H1 (cell line): ENCODE measurements around the gene CCDC184. TPM values are rescaled to one million over a fixed set of nuclear protein-coding genes. Genes with fewer than 3 reads are reported as not detected.

Experiments
- CTCF ChIA-PET: fragments of 300-600 bp; sonication (Branson Sonifier 250); formaldehyde crosslinking; loops from one replicate; lab custom pipeline; 2021; ENCODE audit not compliant: partially characterized antibody; lab: Charles Lee
- POLR2A ChIA-PET: fragments of 300-600 bp; sonication (Branson Sonifier 250); formaldehyde crosslinking; loops from one replicate; lab custom pipeline; 2021; ENCODE audit warnings: inconsistent platforms; ENCODE audit not compliant: partially characterized antibody; lab: Charles Lee
- DNase-seq, 2 experiments: peaks; one replicate each; pipeline versions ENCODE4 v3.0.0 to v3.0.0-alpha.2; 2010 to 2022; ENCODE audit warnings: low spot score in 2 of 2, low read depth in 1 of 2, mixed read lengths in 1 of 2
- FAIRE-seq: peaks from 2 replicates; lab custom pipeline; 2011; peaks lifted over from hg19 to GRCh38; lab: Jason Lieb, UNC
- H2AFZ ChIP-seq: 2 replicates; pipeline ENCODE4 v1.8.1; 2012; ENCODE audit warnings: low read length, inconsistent platforms
- H2AK5ac ChIP-seq: 2 replicates; pipeline ENCODE4 v1.6.1; 2013; ENCODE audit warnings: low read depth, low read length
- H2BK120ac ChIP-seq: replicated peaks from 2 replicates; pipeline ENCODE3; 2013; ENCODE audit warnings: low read depth, low read length, inconsistent platforms
- H2BK12ac ChIP-seq: 2 replicates; pipeline ENCODE4 v1.6.1; 2013; ENCODE audit warnings: low read depth, low read length
- H2BK15ac ChIP-seq: 2 replicates; pipeline ENCODE4 v1.6.1; 2013; ENCODE audit warnings: low read length
- H2BK20ac ChIP-seq: 2 replicates; pipeline ENCODE4 v1.6.1; 2013; ENCODE audit warnings: low read length
- H2BK5ac ChIP-seq: 2 replicates; pipeline ENCODE4 v1.6.1; 2013; ENCODE audit warnings: low read depth, low read length
- H3K14ac ChIP-seq: 2 replicates; pipeline ENCODE4 v1.6.1; 2013; ENCODE audit warnings: inconsistent platforms; ENCODE audit not compliant: insufficient read length
- H3K18ac ChIP-seq: 2 replicates; pipeline ENCODE4 v1.6.1; 2013; ENCODE audit warnings: low read length; ENCODE audit errors: extremely low read depth
- H3K23ac ChIP-seq: 2 replicates; pipeline ENCODE4 v1.6.1; 2013; ENCODE audit warnings: inconsistent platforms; ENCODE audit not compliant: insufficient read length
- H3K23me2 ChIP-seq: 2 replicates; pipeline ENCODE4 v1.6.1; 2013; ENCODE audit warnings: low read depth, low read length
- H3K27ac ChIP-seq: 2 replicates; pipeline ENCODE4 v1.6.1; 2011; ENCODE audit warnings: low read depth, low read length, inconsistent platforms
- H3K27me3 ChIP-seq, 4 experiments: replicated peaks in 1 of 4; 1 replicate in 1 of 4; 2 replicates in 3 of 4; pipeline versions ENCODE4 v1.6.1 to v1.8.1; 2011 to 2013; ENCODE audit warnings: low read length in 3 of 4, mild to moderate bottlenecking in 3 of 4, inconsistent platforms in 2 of 4, mixed read lengths in 2 of 4, moderate library complexity in 1 of 4; ENCODE audit not compliant: control insufficient read depth in 3 of 4, insufficient read depth in 3 of 4; ENCODE audit errors: extremely low read depth in 1 of 4
- H3K36me3 ChIP-seq, 4 experiments: 2 replicates each; pipeline versions ENCODE4 v1.6.1 to v1.8.1; 2011 to 2013; ENCODE audit warnings: mild to moderate bottlenecking in 4 of 4, low read length in 3 of 4, moderate library complexity in 2 of 4, control low read depth in 1 of 4, inconsistent platforms in 1 of 4; ENCODE audit not compliant: insufficient read depth in 4 of 4, control insufficient read depth in 2 of 4
- H3K4ac ChIP-seq: replicated peaks from 2 replicates; pipeline ENCODE3; 2013; ENCODE audit warnings: low read length, low read depth, mixed read lengths, inconsistent platforms; ENCODE audit not compliant: insufficient read length
- H3K4me1 ChIP-seq, 4 experiments: replicated peaks in 1 of 4; 1 replicate in 1 of 4; 2 replicates in 3 of 4; pipeline versions ENCODE4 v1.6.1 to v1.8.1; 2011 to 2013; ENCODE audit warnings: low read length in 3 of 4, inconsistent platforms in 2 of 4, mixed read lengths in 1 of 4; ENCODE audit not compliant: insufficient read depth in 4 of 4, control insufficient read depth in 3 of 4
- H3K4me2 ChIP-seq, 2 experiments: 2 replicates each; pipeline versions ENCODE4 v1.6.1 to v1.8.1; 2011 to 2013; ENCODE audit warnings: low read depth in 2 of 2, low read length in 2 of 2, control low read depth in 1 of 2, inconsistent platforms in 1 of 2, mild to moderate bottlenecking in 1 of 2; ENCODE audit not compliant: insufficient read depth in 1 of 2
- H3K4me3 ChIP-seq, 4 experiments: fragments of 200-600, 300-600 bp in 1 of 4; sonication (generic), shearing (Covaris generic), sonication (Bioruptor Twin) in 1 of 4; 2 replicates each; pipeline versions ENCODE4 v1.5.1 to v1.8.1; 2011 to 2016; ENCODE audit warnings: low read length in 4 of 4, low read depth in 3 of 4, control low read depth in 2 of 4, inconsistent platforms in 2 of 4, mild to moderate bottlenecking in 2 of 4, mixed read lengths in 1 of 4, moderate library complexity in 1 of 4; ENCODE audit not compliant: insufficient read depth in 2 of 4; ENCODE audit errors: extremely low read depth in 1 of 4
- H3K56ac ChIP-seq: replicated peaks from 2 replicates; pipeline ENCODE3; 2013; ENCODE audit warnings: low read depth, mild to moderate bottlenecking, mixed read lengths, low read length, inconsistent platforms; ENCODE audit not compliant: insufficient read length
- H3K79me1 ChIP-seq: 2 replicates; pipeline ENCODE4 v1.6.1; 2013; ENCODE audit warnings: low read depth, low read length, control low read depth
- H3K79me2 ChIP-seq, 2 experiments: 2 replicates each; pipeline versions ENCODE4 v1.6.1 to v1.8.1; 2012 to 2013; ENCODE audit warnings: low read length in 2 of 2, mild to moderate bottlenecking in 2 of 2, inconsistent platforms in 1 of 2; ENCODE audit not compliant: insufficient read depth in 2 of 2, control insufficient read depth in 1 of 2
- H3K9ac ChIP-seq, 4 experiments: replicated peaks in 1 of 4; 1 replicate in 1 of 4; 2 replicates in 3 of 4; pipeline versions ENCODE4 v1.6.1 to v1.8.1; 2011 to 2013; ENCODE audit warnings: low read depth in 3 of 4, low read length in 3 of 4, control low read depth in 2 of 4, mild to moderate bottlenecking in 2 of 4, moderate library complexity in 2 of 4, inconsistent platforms in 1 of 4; ENCODE audit errors: extremely low read depth in 1 of 4
- H3K9me3 ChIP-seq, 2 experiments: 2 replicates each; pipeline versions ENCODE4 v1.6.1 to v1.8.1; 2012 to 2013; ENCODE audit warnings: mild to moderate bottlenecking in 2 of 2, moderate library complexity in 2 of 2, control low read depth in 1 of 2, inconsistent platforms in 1 of 2, low read depth in 1 of 2, low read length in 1 of 2, mixed read lengths in 1 of 2; ENCODE audit not compliant: insufficient read depth in 2 of 2
- H4K20me1 ChIP-seq, 2 experiments: replicated peaks in 1 of 2; 2 replicates each; pipeline versions ENCODE3 to v1.8.1; 2011 to 2013; ENCODE audit warnings: inconsistent platforms in 2 of 2, low read length in 2 of 2, mild to moderate bottlenecking in 1 of 2; ENCODE audit not compliant: insufficient read depth in 2 of 2, control insufficient read depth in 1 of 2
- H4K5ac ChIP-seq: 2 replicates; pipeline ENCODE4 v1.6.1; 2013; ENCODE audit warnings: low read length, low read depth, mixed read lengths, inconsistent platforms; ENCODE audit not compliant: insufficient read length
- H4K8ac ChIP-seq: 2 replicates; pipeline ENCODE4 v1.8.0; 2013; ENCODE audit warnings: mild to moderate bottlenecking, moderate library complexity, low read length, inconsistent platforms; ENCODE audit not compliant: insufficient read depth; ENCODE audit errors: extremely low read depth
- H4K91ac ChIP-seq: replicated peaks from 2 replicates; pipeline ENCODE3; 2013; ENCODE audit warnings: low read length, mixed read lengths, inconsistent platforms; ENCODE audit not compliant: insufficient read length
- PHF8 ChIP-seq: fragments of 200-600 bp; sonication (generic); conservative IDR thresholded peaks from 2 replicates; pipeline ENCODE4 v1.7.1; 2012; ENCODE audit warnings: low read depth, mild to moderate bottlenecking, inconsistent platforms, low read length, moderate library complexity
- POLR2A ChIP-seq, 2 experiments: IDR thresholded peaks; 1 replicate in 1 of 2; 2 replicates in 1 of 2; pipeline ENCODE4 v1.6.1; 2011; ENCODE audit warnings: low read depth in 2 of 2, low read length in 2 of 2, mild to moderate bottlenecking in 2 of 2; ENCODE audit errors: control extremely low read depth in 1 of 2
- whole genome bisulfite sequencing, 2 experiments: shearing (Covaris generic) in 1 of 2; methylation state at CpG; one replicate each; pipeline versions ENCODE4 v1.1.6 to v1.1.7; 2013 to 2015; ENCODE audit warnings: low lambda C conversion rate in 2 of 2, mixed read lengths in 2 of 2, inconsistent platforms in 1 of 2, low coverage in 1 of 2, missing lambda C conversion rate in 1 of 2; ENCODE audit not compliant: insufficient replicate concordance in 2 of 2, insufficient coverage in 1 of 2, insufficient read length in 1 of 2; ENCODE audit errors: extremely low coverage in 1 of 2, missing lambda C conversion rate in 1 of 2; 5-methylcytosine and 5-hydroxymethylcytosine counted together
- polyA plus RNA-seq, 7 experiments: library from polyadenylated mRNA; depleted of rRNA in 3 of 7; stranded (reverse) in 5 of 7; unstranded in 2 of 7; fragments of >200 nt in 5 of 7; fragments of 200-250 nt in 2 of 7; gene quantifications; 1 replicate in 5 of 7; 2 replicates in 1 of 7; 4 replicates in 1 of 7; pipeline versions ENCODE4 v1.2.1 to v1.2.3, GENCODE V29; 2011 to 2013; ENCODE audit warnings: missing spikeins in 2 of 7, mixed read lengths in 2 of 7
- total RNA-seq: library from RNA; stranded (reverse); fragmentation: NEBNext Ultra II Directional; extraction: Animal tissue kit (Norgen Biotek cat#: 25700); gene quantifications from 2 replicates; pipeline ENCODE4 v1.2.1, GENCODE V29; 2021

The CCDC184 gene
- total and polyA plus RNA-seq, 2 of the 8 experiments (the other 6 are each of a cell fraction or from before 2014, with no cell fraction given): 2.2 to 3.0 TPM

GRCh38 chr12:48219631-48220030 is 36.2 kb downstream of the CCDC184 start:
- no peak for TF ChIP-seq PHF8
- no peak for TF ChIP-seq POLR2A (IDR thresholded peaks at IDR 0.05; ENCODE audit: control extremely low read depth in 1 of 2, low read depth in 2 of 2, low read length in 2 of 2)
- TF ChIP-seq, all 59 proteins: peak for 0
- H3K9ac ChIP-seq: no peak overlapping the region
- whole genome bisulfite sequencing, 2 experiments: 93% methylated on average over 1 of the region's 1 CpG; no CpG with 5 or more reads in 1 of the 2 experiments
- H3K14ac ChIP-seq: no peak overlapping the region
- no peak overlapping the region for H2AK5ac ChIP-seq
- no peaks in the 10 kb centered on the region for H3K79me2 ChIP-seq
- ChIA-PET POLR2A (no interaction called here), CTCF (no interaction called here)
- H3K4ac ChIP-seq: no peak overlapping the region
- H3K23ac ChIP-seq: no peak overlapping the region
- no peaks in the 10 kb centered on the region for H3K4me1 ChIP-seq
- FAIRE-seq (no peak), DNase-seq (no peak)
- H2BK120ac ChIP-seq: no peak overlapping the region
- H2AFZ ChIP-seq: no peak overlapping the region
- H3K27me3 ChIP-seq: no peaks in the 10 kb centered on the region; a peak in 1 of 7 replicates
- no peaks in the 10 kb centered on the region for H3K23me2 ChIP-seq
- no peak overlapping the region for H3K18ac ChIP-seq
- H3K79me1 ChIP-seq: no peaks in the 10 kb centered on the region
- no peak overlapping the region for H2BK5ac ChIP-seq
- no peak overlapping the region for H3K4me2 ChIP-seq
- no peak overlapping the region for H3K4me3 ChIP-seq
- no peaks in the 10 kb centered on the region for H4K20me1 ChIP-seq
- no peak overlapping the region for H3K27ac ChIP-seq
- no peak overlapping the region for H4K8ac ChIP-seq
- H2BK20ac ChIP-seq: no peak overlapping the region
- H2BK12ac ChIP-seq: no peak overlapping the region
- no peak overlapping the region for H4K91ac ChIP-seq
- no peak overlapping the region for H4K5ac ChIP-seq
- peaks cover 3% of the 10 kb centered on the region in 2 experiments; a peak in 1 of 4 replicates for H3K9me3 ChIP-seq
- H2BK15ac ChIP-seq: no peak overlapping the region
- H3K36me3 ChIP-seq: no peaks in the 10 kb centered on the region
- no peak overlapping the region for H3K56ac ChIP-seq
